SK-N-SH treated with all-trans-retinoic acid at 6 μM for 48 hours (cell line): Measurements from ENCODE around the gene POLD2.

Source experiments
- ATAC-seq: fragments of 200-7000 bp; cut with Tn5 transposase; 3 replicates; pipeline ENCODE4 v1.9.1; 2020; ENCODE audit warnings: mild to moderate bottlenecking, moderate library complexity
- BACH2 ChIP-seq: fragments of 250-450 bp; sonication (Bioruptor Pico); IDR thresholded peaks from 2 replicates; pipeline ENCODE4 v1.9.0; 2021; ENCODE audit warnings: mild to moderate bottlenecking, borderline replicate concordance
- CSDC2 ChIP-seq: fragments of 250-450 bp; sonication (Bioruptor Pico); IDR thresholded peaks from 2 replicates; pipeline ENCODE4 v1.5.0; 2020; ENCODE audit warnings: mild to moderate bottlenecking, moderate library complexity
- ESRRG ChIP-seq: fragments of 250-450 bp; sonication (Bioruptor Pico); IDR thresholded peaks from 2 replicates; pipeline ENCODE4 v1.6.1; 2021; ENCODE audit warnings: mild to moderate bottlenecking
- ISL1 ChIP-seq: fragments of 250-450 bp; sonication (Bioruptor Pico); IDR thresholded peaks from 2 replicates; pipeline ENCODE4 v2.1.2; 2022; ENCODE audit warnings: mild to moderate bottlenecking, moderate library complexity
- OSR1 ChIP-seq: fragments of 250-450 bp; sonication (Bioruptor Pico); IDR thresholded peaks from 2 replicates; pipeline ENCODE4 v1.8.0; 2022; ENCODE audit warnings: moderate library complexity, mild to moderate bottlenecking, inconsistent platforms
- PPARA ChIP-seq: fragments of 250-450 bp; sonication (Bioruptor Pico); IDR thresholded peaks from 2 replicates; pipeline ENCODE4 v1.5.0; 2020; ENCODE audit warnings: mild to moderate bottlenecking, borderline replicate concordance
- RARB ChIP-seq: fragments of 250-450 bp; sonication (Bioruptor Pico); IDR thresholded peaks from 2 replicates; pipeline ENCODE4 v1.8.0; 2021; ENCODE audit warnings: mild to moderate bottlenecking, moderate library complexity
- SNAI2 ChIP-seq: fragments of 250-450 bp; sonication (Bioruptor Pico); IDR thresholded peaks from 2 replicates; pipeline ENCODE4 v1.5.0; 2020; ENCODE audit warnings: mild to moderate bottlenecking, moderate library complexity
- TCF4 ChIP-seq: fragments of 250-450 bp; sonication (Bioruptor Pico); IDR thresholded peaks from 2 replicates; pipeline ENCODE4 v1.8.0; 2021; ENCODE audit warnings: mild to moderate bottlenecking, moderate library complexity, borderline replicate concordance
- TOX ChIP-seq: fragments of 250-450 bp; sonication (Bioruptor Pico); IDR thresholded peaks from 2 replicates; pipeline ENCODE4 v1.8.0; 2021; ENCODE audit warnings: mild to moderate bottlenecking, moderate library complexity, borderline replicate concordance
- ZFP30 ChIP-seq: fragments of 450-650 bp; formaldehyde crosslinking; IDR thresholded peaks from 2 replicates; pipeline ENCODE4 v1.5.0; 2022; ENCODE audit warnings: mild to moderate bottlenecking, moderate library complexity
- ZNF565 ChIP-seq: fragments of 450-650 bp; formaldehyde crosslinking; conservative IDR thresholded peaks from 2 replicates; pipeline ENCODE4 v1.5.0; 2020; ENCODE audit warnings: low read depth, mild to moderate bottlenecking, moderate library complexity
- ZNF70 ChIP-seq: fragments of 450-650 bp; formaldehyde crosslinking; IDR thresholded peaks from 2 replicates; pipeline ENCODE4 v1.5.0; 2020; ENCODE audit warnings: mild to moderate bottlenecking, moderate library complexity
- ZNF8 ChIP-seq: fragments of 450-650 bp; formaldehyde crosslinking; IDR thresholded peaks from 2 replicates; pipeline ENCODE4 v1.5.0; 2020; ENCODE audit warnings: mild to moderate bottlenecking, moderate library complexity
- TF ChIP-seq, protein P1 (sequence below): fragments of 250-450 bp; sonication (Bioruptor Pico); IDR thresholded peaks from 2 replicates; pipeline ENCODE4 v1.8.0; 2020; ENCODE audit warnings: mild to moderate bottlenecking, moderate library complexity, borderline replicate concordance
- TF ChIP-seq, protein P2 (sequence below): fragments of 250-450 bp; sonication (Bioruptor Pico); IDR thresholded peaks from 2 replicates; pipeline ENCODE4 v1.5.1; 2020; ENCODE audit warnings: low read depth, mild to moderate bottlenecking, moderate library complexity
- TF ChIP-seq, protein P3 (sequence below): fragments of 250-450 bp; sonication (Bioruptor Pico); IDR thresholded peaks from 2 replicates; pipeline ENCODE4 v1.5.1; 2021; ENCODE audit warnings: mild to moderate bottlenecking, moderate library complexity
- TF ChIP-seq, protein P4 (sequence below): fragments of 250-450 bp; sonication (Bioruptor Pico); IDR thresholded peaks from 2 replicates; pipeline ENCODE4 v1.5.0; 2020; ENCODE audit warnings: mild to moderate bottlenecking, moderate library complexity

The POLD2 gene

DNA sequence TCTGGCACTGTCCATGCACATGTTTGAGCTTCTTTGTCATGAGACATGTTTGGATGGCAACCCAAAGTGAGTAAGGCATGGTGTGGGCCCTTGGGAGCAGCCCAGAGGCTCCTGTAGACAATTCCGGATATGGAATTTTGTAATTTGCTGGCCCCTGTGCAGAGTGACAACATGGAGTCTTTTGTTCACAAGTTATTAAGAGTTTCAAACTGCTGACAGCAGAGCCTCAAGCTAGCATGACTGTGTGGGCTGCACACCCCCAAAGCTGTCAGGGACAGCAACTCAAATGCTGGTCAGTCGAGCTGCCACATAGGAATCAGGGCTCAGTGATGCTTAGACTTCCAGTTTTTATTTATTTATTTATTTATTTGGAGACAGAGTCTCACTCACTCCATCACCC is 24.8 kb upstream of the POLD2 start (continued):
- TF ChIP-seq, protein P1, sequence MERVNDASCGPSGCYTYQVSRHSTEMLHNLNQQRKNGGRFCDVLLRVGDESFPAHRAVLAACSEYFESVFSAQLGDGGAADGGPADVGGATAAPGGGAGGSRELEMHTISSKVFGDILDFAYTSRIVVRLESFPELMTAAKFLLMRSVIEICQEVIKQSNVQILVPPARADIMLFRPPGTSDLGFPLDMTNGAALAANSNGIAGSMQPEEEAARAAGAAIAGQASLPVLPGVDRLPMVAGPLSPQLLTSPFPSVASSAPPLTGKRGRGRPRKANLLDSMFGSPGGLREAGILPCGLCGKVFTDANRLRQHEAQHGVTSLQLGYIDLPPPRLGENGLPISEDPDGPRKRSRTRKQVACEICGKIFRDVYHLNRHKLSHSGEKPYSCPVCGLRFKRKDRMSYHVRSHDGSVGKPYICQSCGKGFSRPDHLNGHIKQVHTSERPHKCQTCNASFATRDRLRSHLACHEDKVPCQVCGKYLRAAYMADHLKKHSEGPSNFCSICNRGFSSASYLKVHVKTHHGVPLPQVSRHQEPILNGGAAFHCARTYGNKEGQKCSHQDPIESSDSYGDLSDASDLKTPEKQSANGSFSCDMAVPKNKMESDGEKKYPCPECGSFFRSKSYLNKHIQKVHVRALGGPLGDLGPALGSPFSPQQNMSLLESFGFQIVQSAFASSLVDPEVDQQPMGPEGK: no peak
- no peak for TF ChIP-seq SNAI2

DNA sequence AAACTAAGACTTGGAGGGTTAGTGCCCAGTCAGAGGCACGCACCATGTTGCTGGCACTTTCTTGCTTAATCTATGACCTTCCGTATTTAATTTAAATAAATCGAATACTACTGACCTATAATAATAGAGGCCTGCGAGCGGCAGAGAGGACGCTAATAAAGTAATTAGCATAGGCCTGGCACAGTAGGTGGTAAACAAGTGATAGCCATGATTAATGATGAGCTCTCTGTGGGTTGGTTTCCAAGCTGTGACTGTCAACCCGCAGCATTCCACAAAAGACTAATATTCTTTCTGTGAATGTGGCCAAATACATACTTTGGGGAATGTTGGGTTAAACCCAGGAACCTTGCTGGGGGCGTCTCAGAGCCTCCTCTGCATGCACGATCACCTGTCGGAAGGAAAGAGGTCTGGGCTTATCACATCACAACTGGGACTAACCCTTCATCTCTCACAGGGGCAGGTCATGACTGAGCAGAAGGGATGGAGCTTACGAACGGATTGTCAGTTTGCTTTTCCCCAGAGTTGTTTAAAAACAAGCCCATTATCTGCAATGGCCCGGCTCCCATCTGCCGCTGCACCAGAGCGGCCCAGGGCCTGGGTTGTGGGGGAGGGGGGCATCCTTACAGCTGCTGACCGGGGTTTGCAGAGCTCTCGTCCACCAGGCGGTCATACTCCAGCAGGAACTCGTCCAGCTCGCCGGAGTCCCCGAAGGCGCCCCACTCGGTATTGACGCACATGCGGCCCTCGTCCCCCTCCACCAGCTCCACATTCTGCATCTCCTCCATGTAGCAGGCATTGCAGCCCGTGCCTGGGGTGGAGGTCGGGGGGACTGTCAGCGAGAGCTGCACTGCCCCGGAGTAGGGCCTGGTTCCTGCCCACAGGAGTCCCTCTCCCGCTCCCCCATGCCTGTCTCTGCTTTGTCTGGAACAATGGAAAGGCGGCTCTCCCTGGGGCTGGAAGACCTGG is 24.0 kb upstream of the POLD2 start:
- no peak for TF ChIP-seq BACH2 (CRISPR knock-in tag)
- no peak for TF ChIP-seq ZFP30 (CRISPR knock-in tag)
- no peak for TF ChIP-seq ZNF70 (CRISPR knock-in tag)
- ATAC-seq: no peak

DNA sequence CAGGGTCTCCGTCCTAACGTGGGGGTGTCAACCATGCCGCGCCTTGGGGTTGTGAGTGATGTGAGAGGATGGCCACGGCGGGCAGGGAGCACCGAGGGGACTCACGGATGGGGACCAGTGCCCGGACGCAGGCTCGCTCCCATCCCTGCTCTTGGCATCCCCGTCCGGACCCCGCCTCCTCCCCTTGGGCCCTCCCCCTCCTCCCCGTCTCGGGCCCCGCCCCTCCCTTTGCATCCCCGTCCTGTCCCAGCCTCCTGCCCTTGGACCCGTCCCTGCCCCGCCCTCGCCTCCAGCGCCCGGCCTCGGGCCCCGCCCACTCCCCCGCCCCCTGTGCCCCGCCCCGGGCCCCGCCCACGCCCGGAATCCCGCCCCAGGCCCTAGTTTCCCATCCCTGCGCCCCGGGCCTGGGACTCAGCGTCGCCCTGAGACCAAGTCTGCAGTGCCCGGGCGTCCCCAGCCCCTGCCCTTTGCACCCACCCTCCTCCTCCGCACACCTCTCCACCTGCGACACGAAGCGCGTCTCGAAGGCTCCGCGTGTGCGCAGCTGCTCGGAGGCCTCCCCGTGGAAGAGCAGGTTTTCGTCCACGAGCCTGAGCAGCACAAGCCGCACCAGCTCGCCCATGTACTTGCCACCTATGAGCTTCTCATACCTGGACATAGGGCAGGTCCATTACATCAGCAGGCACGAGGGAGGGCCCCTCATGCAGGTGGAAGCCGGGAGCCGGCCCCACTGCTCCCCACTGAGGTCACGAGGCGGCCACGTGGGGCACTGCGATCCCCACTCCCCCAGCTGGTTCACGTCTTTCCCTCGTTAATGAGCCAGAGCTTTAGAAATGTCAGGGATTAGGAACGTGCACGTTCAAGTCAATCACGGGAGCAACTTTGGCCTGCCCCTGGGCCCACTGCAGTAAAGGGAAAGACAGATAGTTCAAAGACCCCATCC is 22.9 kb upstream of the POLD2 start:
- ATAC-seq: peak; percentile 86
- TF ChIP-seq, protein P2, sequence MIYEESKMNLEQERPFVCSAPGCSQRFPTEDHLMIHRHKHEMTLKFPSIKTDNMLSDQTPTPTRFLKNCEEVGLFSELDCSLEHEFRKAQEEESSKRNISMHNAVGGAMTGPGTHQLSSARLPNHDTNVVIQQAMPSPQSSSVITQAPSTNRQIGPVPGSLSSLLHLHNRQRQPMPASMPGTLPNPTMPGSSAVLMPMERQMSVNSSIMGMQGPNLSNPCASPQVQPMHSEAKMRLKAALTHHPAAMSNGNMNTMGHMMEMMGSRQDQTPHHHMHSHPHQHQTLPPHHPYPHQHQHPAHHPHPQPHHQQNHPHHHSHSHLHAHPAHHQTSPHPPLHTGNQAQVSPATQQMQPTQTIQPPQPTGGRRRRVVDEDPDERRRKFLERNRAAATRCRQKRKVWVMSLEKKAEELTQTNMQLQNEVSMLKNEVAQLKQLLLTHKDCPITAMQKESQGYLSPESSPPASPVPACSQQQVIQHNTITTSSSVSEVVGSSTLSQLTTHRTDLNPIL (CRISPR knock-in tag): no peak
- TF ChIP-seq OSR1 (CRISPR knock-in tag): no peak
- TF ChIP-seq, protein P3, sequence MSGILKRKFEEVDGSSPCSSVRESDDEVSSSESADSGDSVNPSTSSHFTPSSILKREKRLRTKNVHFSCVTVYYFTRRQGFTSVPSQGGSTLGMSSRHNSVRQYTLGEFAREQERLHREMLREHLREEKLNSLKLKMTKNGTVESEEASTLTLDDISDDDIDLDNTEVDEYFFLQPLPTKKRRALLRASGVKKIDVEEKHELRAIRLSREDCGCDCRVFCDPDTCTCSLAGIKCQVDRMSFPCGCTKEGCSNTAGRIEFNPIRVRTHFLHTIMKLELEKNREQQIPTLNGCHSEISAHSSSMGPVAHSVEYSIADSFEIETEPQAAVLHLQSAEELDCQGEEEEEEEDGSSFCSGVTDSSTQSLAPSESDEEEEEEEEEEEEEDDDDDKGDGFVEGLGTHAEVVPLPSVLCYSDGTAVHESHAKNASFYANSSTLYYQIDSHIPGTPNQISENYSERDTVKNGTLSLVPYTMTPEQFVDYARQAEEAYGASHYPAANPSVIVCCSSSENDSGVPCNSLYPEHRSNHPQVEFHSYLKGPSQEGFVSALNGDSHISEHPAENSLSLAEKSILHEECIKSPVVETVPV (CRISPR knock-in tag): no peak
- TF ChIP-seq RARB (CRISPR knock-in tag): no peak
- no peak for TF ChIP-seq ISL1 (CRISPR knock-in tag)
- TF ChIP-seq, all 23 proteins: peak for 0

DNA sequence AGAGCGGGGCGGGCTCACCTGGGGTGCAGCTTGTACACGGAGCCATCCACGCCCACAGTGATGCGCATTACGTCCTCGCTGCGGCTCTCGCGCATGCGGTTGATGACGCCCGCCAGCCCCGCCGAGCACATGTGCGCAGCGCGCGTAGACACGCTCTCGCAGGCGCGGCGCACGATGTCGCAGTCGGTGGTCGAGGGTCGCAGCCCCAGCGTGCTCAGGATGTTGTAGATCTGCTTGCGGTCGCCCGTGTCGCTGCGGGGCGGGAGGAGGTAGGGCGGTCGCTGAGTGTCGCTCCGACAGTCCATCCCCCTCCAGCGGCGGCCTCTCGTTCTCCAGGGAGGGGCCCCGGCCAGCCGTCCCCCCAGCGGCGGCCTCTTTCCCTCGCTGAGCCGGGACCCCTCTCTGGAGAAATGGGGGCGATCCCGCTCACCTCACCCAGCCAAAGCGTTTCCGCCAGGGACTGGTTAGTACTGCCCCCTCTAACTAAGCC is 22.2 kb upstream of the POLD2 start:
- ATAC-seq: peak; percentile 4; the same call in 2 of the 3 replicates
- TF ChIP-seq, protein P4, sequence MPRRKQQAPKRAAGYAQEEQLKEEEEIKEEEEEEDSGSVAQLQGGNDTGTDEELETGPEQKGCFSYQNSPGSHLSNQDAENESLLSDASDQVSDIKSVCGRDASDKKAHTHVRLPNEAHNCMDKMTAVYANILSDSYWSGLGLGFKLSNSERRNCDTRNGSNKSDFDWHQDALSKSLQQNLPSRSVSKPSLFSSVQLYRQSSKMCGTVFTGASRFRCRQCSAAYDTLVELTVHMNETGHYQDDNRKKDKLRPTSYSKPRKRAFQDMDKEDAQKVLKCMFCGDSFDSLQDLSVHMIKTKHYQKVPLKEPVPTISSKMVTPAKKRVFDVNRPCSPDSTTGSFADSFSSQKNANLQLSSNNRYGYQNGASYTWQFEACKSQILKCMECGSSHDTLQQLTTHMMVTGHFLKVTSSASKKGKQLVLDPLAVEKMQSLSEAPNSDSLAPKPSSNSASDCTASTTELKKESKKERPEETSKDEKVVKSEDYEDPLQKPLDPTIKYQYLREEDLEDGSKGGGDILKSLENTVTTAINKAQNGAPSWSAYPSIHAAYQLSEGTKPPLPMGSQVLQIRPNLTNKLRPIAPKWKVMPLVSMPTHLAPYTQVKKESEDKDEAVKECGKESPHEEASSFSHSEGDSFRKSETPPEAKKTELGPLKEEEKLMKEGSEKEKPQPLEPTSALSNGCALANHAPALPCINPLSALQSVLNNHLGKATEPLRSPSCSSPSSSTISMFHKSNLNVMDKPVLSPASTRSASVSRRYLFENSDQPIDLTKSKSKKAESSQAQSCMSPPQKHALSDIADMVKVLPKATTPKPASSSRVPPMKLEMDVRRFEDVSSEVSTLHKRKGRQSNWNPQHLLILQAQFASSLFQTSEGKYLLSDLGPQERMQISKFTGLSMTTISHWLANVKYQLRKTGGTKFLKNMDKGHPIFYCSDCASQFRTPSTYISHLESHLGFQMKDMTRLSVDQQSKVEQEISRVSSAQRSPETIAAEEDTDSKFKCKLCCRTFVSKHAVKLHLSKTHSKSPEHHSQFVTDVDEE: no peak
- TF ChIP-seq, protein P1: peak; percentile 32; the same call in 1 of the 2 replicates
- TF ChIP-seq ZNF8 (CRISPR knock-in tag): no peak

DNA sequence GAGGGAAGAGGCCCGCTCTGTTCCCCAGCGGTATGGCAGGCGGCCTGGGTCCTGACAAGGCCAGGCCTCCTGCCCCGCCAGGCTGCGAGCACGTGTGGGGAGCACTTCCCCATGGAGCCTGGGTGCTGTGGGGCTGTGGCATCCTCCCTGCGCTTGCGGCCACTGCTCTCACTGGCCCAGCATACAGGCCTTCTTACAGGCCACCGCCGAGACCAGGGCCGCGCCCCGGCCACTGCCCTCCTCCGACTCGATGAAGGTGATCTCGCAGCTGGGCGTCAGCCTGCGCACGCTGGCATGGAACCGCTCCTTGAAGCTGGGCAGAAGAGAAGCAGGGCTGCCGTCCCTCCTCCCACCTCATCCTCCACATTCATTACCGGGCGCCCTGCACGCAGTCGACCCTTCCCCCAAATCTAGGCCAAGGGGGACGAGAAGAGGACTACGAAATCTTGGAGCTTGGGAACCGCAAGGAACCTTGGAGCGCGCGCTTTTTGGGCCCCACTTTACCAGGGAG is 21.7 kb upstream of the POLD2 start:
- no peak for ATAC-seq
- TF ChIP-seq, protein P4: no peak
- TF ChIP-seq TOX (CRISPR knock-in tag) (no peak), PPARA (CRISPR knock-in tag) (no peak), ESRRG (CRISPR knock-in tag) (no peak), CSDC2 (CRISPR knock-in tag) (no peak), SNAI2 (no peak), ZNF70 (CRISPR knock-in tag) (no peak), TCF4 (CRISPR knock-in tag) (no peak), RARB (CRISPR knock-in tag) (no peak), ISL1 (CRISPR knock-in tag) (no peak), ZNF8 (CRISPR knock-in tag) (no peak), ZFP30 (CRISPR knock-in tag) (no peak), ZNF565 (CRISPR knock-in tag) (no peak)
